HG03196 (cell line): ENCODE measurements around the gene LRRC18.

ENCODE experiments used
- ATAC-seq: cut with Tn5 transposase; IDR thresholded peaks from one replicate; pipeline ENCODE4 v1.9.1; 2021; ENCODE audit not compliant: unreplicated experiment

Gene LRRC18

DNA sequence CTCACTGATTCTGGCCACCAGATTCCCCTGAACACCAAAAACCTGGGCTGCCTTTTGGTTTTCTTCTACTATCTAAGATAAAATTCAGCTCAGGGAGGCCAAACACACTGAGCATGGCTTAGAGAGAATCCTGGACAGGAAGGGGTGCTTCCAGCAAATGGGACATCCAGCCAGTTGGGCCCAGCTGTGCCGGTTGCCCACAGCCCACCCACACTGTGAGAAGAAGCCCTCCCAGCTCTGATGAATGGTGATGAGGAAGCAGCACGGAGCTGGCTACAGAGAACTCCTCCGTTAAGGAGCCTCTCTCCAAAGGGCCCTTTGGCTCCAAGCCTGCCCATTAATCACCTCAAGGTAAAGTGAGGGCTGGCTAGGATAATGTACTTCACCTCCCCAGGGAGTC, 15.9 kb downstream of the LRRC18 start:
- no peak for ATAC-seq

DNA sequence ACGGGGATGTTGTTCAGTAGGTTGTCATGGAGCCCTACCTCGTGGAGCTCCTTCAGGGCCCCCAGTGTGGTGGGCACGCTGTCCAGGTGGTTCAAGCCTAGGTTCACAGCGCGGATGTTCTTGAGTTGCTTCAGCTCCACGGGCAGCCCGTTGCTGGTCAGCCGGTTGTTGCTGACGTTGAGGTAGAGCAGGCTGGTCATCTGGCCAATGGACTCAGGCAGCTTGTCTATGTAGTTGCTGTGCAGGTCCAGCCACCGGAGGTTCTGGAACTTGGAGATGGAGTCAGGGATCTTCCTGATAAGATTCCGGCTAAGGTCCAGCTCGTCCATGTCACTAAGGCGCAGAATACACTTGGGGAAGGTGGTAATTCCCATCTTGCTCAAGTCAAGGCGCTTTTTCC, 26.0 kb downstream of the LRRC18 start:
- no peak for ATAC-seq

DNA sequence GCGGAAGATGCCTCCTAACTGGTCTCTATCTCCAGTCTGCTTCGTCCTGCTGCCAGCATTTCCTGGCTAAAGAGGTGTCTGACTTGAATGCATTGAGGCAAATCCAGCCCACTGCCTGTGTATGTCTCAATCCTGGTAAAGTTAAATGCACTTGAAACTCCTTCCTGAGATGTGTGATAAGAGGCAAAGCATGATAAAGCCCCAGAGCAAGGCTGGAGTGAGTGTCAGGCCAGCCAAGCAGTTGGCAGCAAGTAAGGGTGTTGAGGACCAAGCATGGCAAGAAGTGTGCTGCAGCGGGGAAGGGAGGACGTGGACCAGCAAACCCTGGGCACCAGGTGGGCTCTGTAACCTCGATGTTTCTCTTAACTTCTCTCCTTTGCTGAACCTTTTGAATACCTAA, 29.1 kb downstream of the LRRC18 start:
- no peak for ATAC-seq

DNA sequence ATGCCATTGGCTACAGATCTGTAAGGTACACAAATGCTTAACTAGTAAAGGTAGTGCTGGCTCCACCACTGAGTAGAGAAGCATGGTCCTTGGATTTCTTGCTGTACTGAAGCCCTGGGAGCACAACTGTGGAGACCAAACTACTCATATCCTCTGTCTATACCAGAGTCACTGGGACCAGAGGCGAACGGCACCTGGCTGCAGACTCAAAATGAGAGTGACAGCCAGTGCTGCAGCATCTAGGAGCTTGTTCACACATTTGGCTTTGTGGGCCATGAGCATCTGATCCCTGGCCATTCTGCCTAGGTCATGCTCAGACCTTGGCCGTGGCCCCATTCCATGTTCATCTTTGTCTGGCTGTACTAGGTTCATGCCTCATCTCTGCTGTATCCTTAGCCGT, 31.9 kb downstream of the LRRC18 start:
- no peak for ATAC-seq

DNA sequence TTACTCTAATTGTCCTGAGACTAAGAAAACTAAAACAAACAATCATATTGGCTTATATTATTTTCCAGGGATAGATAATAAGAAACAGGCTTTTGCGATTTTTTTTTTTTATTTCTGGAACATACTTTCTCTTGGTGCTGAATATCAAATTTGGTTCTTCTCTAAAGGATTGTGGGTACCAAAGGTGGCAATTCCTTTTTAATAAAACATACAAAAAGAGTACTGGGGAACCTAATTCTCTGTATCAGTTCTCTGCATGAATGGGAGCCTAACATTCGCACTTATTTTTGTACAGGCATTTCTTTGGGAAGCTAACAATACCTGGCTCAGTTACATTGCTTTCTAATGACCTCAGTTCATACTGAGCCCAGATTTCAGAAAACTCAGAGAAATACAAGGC, 32.8 kb downstream of the LRRC18 start:
- ATAC-seq, result no peak

DNA sequence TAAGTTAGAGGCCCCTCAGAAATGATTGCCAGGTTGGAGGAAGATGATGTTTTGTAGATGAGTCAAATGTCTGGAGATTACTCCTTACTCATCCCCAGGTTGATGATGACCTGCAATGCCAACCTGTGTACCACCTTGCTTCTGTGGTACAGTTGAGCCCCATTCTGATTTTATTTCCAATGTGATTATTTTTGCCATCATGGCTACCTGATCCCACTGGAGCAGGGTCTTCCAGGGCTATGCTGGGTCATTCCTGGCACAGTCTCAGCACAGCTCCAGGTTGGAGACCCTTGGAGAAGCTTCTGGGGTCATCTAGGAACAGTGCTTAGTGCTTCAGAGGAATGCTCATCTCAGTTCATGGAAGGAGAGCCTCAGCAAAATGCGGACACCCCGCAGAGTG, 34.3 kb downstream of the LRRC18 start:
- no peak for ATAC-seq

DNA sequence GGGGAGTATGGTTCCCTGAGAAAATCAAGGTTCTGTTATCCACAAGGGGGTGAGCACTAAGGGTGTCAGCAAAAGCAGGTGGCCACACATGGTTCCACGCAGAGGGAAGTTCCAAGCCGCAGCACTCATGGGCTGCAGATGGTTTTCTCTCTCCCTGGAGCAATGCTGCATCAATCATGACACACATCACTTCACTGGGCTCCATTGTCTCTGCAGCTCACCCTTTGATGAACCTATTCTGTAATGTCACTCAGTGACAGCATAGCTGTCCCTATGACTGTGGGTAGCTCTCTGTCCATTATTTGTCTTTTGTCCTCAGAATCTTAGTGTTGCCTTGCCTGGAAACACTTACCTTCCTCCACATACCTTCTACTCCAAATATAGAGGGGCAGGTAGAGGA, 34.8 kb downstream of the LRRC18 start:
- no peak for ATAC-seq

DNA sequence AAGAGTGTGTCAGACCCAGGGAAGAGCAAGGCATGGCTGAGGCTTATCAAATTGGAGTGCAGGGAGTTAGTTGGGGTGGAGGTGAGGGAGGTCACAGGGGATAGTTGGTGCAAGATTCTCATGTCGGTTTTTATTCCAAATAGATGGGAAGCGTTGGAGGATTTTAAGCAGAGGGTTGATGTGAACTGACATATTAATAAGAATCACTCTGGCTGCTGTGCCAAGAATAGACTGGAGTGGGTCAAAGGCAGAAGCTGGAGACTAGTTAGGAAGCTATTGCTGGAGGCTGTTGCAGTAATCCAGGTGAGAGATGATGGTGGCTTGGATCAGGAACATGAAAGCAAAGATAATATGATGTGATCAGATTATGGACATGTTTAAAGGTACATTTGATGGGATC, 36.5 kb downstream of the LRRC18 start:
- no peak for ATAC-seq

DNA sequence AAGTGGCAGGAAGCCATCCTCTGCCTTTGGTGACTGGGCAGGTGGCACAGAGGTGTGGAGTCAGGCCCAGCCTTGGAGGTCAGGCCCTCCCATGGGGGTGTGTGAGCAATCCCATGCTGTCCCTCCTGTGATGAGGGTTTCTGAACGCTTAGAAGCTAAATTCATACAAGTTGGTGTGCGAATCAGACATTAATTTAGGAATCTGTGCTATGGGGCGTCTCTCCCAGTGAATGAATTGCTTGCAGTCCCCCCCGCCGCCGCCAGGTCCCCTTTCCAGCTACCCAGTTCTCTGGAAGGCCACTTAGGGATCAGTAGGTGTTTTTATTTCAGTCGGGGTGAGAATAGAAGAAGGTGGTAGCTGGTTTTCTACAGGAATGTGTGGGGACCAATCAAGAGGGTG, 37.5 kb downstream of the LRRC18 start:
- no peak for ATAC-seq

DNA sequence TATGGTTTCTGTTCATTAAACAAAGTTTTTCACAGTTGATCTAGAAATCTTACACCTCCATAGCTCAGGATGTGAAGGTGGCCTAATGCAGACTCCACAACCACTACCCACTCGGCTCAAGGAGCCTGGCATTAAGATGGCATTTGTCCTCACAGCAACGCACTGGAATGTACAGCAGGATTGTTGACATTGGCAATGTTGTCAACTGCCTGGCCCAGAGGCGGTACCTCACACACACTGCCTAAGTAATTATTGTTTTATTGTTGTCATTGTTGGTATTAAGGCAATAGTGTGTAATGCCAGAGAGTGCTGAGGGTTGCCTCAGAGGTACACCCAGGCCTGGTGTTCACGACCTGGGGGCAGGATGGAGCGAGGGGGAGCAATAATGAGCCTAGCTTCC, 38.3 kb downstream of the LRRC18 start:
- ATAC-seq, result no peak

DNA sequence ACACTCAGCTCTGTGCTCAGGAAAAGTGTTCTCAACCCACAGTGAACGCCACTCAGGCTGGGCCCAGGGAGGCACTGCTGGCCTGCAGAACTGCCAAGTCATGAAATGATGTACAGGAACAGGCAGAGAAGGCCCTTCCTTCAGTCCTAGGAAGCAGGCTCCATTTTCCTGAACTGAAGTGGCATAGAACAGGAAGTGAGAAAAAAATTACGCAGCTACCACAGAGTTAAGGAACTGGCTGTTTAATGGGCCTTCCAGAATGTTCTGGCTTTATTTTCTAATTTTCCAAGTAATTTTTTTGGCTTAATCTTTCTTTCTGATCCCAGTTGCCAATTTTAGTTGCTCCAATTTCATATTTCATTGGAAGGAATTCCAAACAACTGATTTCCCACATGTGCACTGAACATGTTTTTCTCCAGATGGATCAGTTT, 39.3 kb downstream of the LRRC18 start:
- no peak for ATAC-seq

DNA sequence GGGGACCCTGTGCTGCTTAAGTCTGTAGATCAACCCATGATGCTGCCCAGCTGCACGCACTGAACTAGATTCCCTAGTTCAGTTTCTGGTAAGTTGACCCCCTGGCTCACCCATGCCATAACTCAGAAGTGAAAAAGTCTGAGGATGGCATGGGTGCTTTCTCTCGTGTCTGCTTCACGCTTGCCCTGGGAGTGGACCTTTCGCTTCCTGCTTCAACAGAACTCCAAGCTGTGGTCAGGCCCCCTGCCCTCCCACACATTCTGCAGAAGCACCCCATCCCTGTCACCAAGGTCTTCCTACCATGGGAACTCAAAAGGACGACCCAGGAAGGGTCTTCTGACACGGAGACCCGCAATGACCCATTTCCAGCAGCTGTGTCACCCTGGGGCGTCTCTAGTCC, 39.9 kb downstream of the LRRC18 start:
- no peak for ATAC-seq

DNA sequence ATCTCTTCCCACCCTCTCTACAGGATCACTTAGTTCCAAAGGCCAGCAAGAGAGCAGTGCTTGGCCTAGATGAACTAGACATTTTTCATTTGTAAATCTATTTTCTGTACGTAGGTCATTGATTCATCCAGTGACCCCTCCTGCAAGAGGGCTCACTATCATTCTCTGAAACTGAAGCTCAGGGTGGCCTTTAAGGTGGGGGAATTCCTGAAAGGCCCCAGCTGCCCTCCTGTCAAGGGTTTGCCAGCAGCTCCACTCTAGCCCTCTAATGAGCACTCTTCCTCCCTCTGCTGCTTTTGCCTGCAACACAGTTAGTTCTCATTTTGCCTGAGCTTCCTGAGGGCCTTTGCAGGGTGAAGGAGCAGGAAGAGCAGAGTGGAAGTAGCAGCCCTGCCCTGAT, 41.2 kb downstream of the LRRC18 start:
- no peak for ATAC-seq

DNA sequence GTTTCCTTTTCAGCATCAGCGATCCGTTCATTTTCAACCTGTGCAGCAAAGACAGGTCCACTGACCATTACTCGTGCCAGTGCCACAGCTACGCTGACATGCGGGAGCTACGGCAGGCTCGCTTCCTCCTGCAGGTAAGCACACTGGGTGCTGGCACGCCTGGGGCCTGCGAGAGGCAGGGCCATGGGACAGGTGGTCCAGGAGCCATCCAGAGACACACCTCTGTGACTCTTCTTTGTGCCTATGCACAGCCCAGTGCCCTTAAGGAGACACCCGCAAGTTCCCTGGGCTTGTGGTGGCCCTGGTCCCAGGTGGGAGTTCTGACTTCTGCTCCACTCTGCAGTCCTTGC, 42.2 kb downstream of the LRRC18 start:
- ATAC-seq, result no peak

DNA sequence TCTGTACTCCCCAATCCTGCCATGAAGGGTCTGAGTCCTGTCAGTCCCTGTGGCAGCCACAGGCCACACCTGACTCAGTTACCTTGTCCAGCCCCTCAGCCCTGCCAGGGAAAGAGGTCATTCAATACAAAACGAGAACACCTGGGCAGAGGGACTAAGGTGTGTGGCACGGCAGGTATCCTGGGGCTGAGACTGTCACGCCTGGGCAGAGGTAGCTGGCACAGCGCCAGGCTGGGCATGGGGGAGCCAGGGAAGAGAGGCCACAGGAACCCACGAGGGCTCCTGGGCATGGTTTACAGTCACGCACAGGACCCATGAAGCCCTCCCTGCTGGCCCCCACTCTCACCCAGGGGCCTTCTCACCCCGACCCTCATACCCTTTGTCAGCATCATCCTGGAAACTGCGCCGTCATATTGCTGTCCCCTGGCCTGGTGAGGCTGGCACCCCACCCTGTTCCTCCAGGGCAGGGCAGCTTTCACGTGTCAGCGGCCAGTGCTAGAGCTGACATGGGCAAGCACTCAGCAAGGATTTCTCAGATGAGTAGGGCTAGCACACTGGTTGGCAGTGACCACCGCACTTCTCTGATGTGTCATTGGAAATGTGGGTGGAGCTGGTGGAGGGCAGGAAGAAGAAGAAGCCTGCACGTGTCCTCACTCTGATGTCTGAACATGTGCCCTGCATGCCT, 42.7 kb downstream of the LRRC18 start:
- ATAC-seq, result no peak

DNA sequence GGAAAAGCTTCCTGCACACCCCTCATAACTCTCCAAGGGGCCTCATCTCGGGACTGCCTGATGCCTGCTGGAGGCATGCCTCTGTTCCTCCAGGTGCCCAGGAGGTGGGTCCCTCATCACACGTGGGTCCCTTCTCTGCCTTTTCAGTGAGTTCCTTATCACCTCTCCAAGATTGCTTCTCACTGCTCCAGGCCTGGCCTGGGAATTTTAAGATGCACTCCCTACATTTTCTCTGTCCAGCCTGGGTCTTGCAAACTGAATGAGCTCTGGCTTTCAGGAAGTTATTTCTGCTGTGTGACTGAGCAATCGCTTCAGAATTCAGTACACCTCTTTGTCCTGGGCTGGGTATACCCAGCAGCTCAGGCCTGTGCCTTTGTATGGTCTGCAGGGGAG, 43.8 kb downstream of the LRRC18 start:
- no peak for ATAC-seq

DNA sequence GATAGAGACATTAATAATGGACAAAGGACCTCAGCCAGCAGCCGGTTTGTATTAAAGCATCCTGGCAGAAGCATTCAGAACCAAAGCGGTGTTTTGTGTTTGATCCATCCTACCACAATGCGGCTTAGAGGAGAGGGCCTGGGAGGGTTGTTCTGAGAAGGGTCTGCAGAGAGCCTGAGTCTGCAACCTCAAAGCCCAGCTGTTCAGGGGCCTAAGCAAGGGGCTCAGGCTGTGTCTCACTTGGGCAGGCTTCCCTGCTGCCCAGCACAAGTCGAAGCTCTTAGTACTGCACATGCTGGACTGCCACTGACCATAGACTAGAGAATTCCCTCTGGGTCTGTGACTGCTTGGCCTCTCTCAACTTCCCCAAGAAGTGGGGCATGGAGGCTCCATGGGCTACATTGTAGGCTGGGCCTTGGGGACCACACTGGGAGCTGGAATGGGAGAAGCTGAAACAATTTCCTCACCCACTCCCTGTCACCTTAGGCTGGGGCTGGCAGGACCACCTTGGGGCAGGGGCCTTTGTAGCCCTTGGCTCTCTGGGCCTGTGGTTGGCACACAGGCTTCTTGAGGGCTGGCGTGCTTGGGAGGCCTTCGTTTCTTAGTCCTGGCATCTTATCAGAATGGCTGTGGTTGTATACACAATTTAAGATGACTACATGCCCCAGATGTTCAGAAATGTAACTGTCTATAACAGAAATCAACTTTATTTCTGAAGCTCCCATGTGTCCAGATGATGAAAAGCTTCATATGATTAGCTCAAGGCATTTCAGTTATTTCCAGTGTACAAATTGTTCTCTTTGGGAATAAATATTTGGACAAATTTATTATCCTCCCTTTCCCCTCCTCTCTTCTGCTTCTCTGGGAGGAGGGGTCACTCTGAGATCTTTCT, 44.5 kb downstream of the LRRC18 start:
- ATAC-seq, result no peak

DNA sequence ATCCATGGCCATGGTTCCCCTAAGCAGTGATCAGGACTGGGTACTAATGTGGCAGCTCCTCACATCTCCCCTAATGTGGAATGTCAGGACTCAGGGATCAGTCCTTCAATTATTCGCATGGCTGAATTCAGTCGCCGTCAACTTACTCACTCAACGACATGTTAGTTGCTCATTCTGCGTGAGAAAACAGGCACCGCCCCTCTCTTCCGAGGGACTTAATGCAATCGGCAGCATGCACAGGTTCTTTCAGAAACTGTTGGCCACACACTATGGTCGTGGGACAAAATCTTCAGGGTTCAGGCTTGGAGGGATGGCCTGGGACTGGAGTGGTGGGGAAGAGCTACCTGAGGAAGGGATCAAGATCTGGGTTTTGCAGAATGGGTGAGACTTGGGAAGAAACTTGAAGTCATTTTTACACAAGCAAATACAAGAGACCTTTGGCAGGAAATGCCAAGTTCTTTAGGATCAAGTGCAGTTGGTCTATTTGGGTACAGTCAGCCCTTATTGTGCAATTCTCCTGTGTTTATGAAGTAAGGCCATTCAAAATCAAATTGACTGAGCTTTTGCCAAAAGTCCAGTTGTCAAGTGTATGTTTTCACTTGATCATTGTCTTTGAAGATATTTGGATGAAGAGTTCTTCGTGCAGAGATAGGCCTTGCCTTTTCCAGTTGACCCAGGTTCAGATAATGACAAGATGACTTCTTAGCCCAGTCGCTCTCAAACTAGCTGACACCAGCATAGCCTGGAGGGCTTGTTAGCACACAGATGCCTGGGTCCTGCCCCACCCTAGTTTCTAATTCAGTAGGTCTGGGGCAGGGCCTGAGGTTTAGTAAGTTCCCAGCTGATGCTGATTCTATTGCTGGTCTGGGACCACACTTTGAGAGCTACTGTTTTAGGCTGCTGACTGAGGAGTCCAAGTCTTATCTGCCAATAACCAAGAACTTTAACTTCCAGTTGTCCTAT, 48.5 kb downstream of the LRRC18 start:
- no peak for ATAC-seq

DNA sequence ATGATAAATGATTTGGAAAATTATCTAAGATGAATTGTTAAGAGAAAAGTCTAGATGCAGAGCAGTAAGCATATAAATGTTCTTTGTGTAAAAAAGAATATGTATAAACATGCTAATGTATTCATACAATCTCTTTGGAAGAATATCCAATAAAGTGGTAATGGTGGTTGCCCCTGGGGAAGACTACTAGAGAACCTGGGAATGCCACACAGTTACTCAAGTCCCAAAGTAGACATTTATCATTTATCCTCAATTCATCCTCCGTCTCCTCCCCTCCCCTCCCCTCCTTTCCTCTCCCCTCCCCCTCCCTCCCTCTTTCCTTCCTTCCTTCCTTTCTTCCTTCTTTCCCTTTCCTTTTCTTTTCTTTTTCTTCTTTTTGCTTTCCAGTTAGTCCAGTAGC, 51.7 kb downstream of the LRRC18 start:
- no peak for ATAC-seq

DNA sequence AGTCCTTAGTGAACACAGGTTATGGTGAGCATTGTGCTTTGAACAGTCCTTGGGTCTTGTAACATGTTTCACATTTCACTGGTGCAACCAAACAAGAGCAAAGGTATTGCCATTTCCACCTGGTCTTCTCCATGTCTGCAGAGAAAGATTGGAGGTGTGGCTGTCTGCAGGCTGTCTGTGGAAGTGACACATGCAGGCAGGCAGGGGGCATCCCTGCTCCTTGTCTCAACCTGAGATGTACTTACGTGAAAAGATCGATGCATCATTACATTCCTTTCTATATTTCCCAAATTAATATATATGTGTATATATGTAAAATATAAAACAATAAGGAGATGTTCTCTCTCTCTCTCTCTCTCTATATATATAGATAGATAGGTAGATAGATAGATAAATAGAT, 54.3 kb downstream of the LRRC18 start:
- no peak for ATAC-seq

DNA sequence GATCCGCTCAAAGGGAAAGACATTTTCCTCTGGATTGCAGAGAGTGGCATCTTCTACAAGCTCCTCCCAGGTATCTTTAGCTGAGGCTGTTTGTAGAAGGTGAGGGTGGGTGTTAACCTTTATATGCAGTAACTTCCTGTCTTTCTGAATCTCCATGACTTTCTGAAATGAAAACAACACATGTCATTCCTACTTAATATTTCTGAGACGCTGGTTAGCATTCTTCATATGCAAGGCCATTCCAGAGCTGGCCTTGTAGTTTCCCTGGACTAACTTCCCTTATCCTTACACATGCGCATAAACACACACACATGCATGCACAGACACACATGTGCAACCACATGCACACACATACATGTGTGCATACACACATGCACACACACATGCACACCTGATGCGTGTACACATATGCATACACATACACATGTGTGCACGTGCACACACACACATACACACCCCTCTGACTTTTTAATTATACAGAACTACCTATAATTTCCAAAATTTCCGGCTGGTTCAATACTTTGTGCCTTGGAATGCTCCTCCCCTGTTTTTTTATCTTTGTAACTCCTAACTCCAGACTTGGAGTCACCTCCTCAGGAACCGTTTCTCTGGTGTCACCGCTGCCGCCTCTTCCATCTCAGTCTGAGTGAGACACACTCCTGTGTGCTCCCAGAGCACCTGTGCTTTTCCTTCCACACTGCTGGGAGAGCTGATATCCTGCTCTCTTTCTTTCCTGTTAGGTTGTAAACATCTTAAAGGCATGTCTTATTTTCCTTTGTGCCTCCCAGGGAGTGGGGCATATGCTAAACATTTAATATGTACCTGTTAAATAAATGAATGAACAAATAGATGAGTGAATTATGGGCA, 55.2 kb downstream of the LRRC18 start:
- ATAC-seq, result no peak
